SK-N-SH treated with all-trans-retinoic acid at 6 μM for 48 hours (cell line): Measurements from ENCODE around the gene TMED8.

Source experiments
- ATAC-seq: fragments of 200-7000 bp; cut with Tn5 transposase; 3 replicates; pipeline ENCODE4 v1.9.1; 2020; ENCODE audit warnings: mild to moderate bottlenecking, moderate library complexity
- ARNTL ChIP-seq: fragments of 450-650 bp; formaldehyde crosslinking; IDR thresholded peaks from 2 replicates; pipeline ENCODE4 v1.5.0; 2020; ENCODE audit warnings: low read depth, mild to moderate bottlenecking, moderate library complexity, borderline replicate concordance
- BACH2 ChIP-seq: fragments of 250-450 bp; sonication (Bioruptor Pico); IDR thresholded peaks from 2 replicates; pipeline ENCODE4 v1.9.0; 2021; ENCODE audit warnings: mild to moderate bottlenecking, borderline replicate concordance
- CREB5 ChIP-seq: fragments of 250-450 bp; sonication (Bioruptor Pico); IDR thresholded peaks from 2 replicates; pipeline ENCODE4 v1.5.1; 2020; ENCODE audit warnings: low read depth, mild to moderate bottlenecking, moderate library complexity
- CSRNP3 ChIP-seq: fragments of 250-450 bp; sonication (Bioruptor Pico); IDR thresholded peaks from 2 replicates; pipeline ENCODE4 v1.5.1; 2021; ENCODE audit warnings: mild to moderate bottlenecking, moderate library complexity
- ESRRG ChIP-seq: fragments of 250-450 bp; sonication (Bioruptor Pico); IDR thresholded peaks from 2 replicates; pipeline ENCODE4 v1.6.1; 2021; ENCODE audit warnings: mild to moderate bottlenecking
- GLIS3 ChIP-seq: fragments of 250-450 bp; sonication (Bioruptor Pico); IDR thresholded peaks from 2 replicates; pipeline ENCODE4 v1.5.0; 2020; ENCODE audit warnings: mild to moderate bottlenecking, moderate library complexity
- ISL1 ChIP-seq: fragments of 250-450 bp; sonication (Bioruptor Pico); IDR thresholded peaks from 2 replicates; pipeline ENCODE4 v2.1.2; 2022; ENCODE audit warnings: mild to moderate bottlenecking, moderate library complexity
- OSR1 ChIP-seq: fragments of 250-450 bp; sonication (Bioruptor Pico); IDR thresholded peaks from 2 replicates; pipeline ENCODE4 v1.8.0; 2022; ENCODE audit warnings: moderate library complexity, mild to moderate bottlenecking, inconsistent platforms
- PATZ1 ChIP-seq: fragments of 250-450 bp; sonication (Bioruptor Pico); IDR thresholded peaks from 2 replicates; pipeline ENCODE4 v1.8.0; 2020; ENCODE audit warnings: mild to moderate bottlenecking, moderate library complexity, borderline replicate concordance
- POU6F1 ChIP-seq: fragments of 250-450 bp; sonication (Bioruptor Pico); IDR thresholded peaks from 2 replicates; pipeline ENCODE4 v1.8.0; 2021; ENCODE audit warnings: low read depth, mild to moderate bottlenecking, moderate library complexity, borderline replicate concordance
- RARB ChIP-seq: fragments of 250-450 bp; sonication (Bioruptor Pico); IDR thresholded peaks from 2 replicates; pipeline ENCODE4 v1.8.0; 2021; ENCODE audit warnings: mild to moderate bottlenecking, moderate library complexity
- SNAI2 ChIP-seq: fragments of 250-450 bp; sonication (Bioruptor Pico); IDR thresholded peaks from 2 replicates; pipeline ENCODE4 v1.5.0; 2020; ENCODE audit warnings: mild to moderate bottlenecking, moderate library complexity
- TCF4 ChIP-seq: fragments of 250-450 bp; sonication (Bioruptor Pico); IDR thresholded peaks from 2 replicates; pipeline ENCODE4 v1.8.0; 2021; ENCODE audit warnings: mild to moderate bottlenecking, moderate library complexity, borderline replicate concordance
- TOX ChIP-seq: fragments of 250-450 bp; sonication (Bioruptor Pico); IDR thresholded peaks from 2 replicates; pipeline ENCODE4 v1.8.0; 2021; ENCODE audit warnings: mild to moderate bottlenecking, moderate library complexity, borderline replicate concordance
- ZC3H10 ChIP-seq: fragments of 250-450 bp; sonication (Bioruptor Pico); IDR thresholded peaks from 2 replicates; pipeline ENCODE4 v1.5.1; 2021; ENCODE audit warnings: mild to moderate bottlenecking, moderate library complexity
- ZFP3 ChIP-seq: fragments of 250-450 bp; sonication (Bioruptor Pico); IDR thresholded peaks from 2 replicates; pipeline ENCODE4 v1.5.0; 2020; ENCODE audit warnings: mild to moderate bottlenecking, moderate library complexity
- ZFP30 ChIP-seq: fragments of 450-650 bp; formaldehyde crosslinking; IDR thresholded peaks from 2 replicates; pipeline ENCODE4 v1.5.0; 2022; ENCODE audit warnings: mild to moderate bottlenecking, moderate library complexity
- ZNF565 ChIP-seq: fragments of 450-650 bp; formaldehyde crosslinking; conservative IDR thresholded peaks from 2 replicates; pipeline ENCODE4 v1.5.0; 2020; ENCODE audit warnings: low read depth, mild to moderate bottlenecking, moderate library complexity
- ZNF70 ChIP-seq: fragments of 450-650 bp; formaldehyde crosslinking; IDR thresholded peaks from 2 replicates; pipeline ENCODE4 v1.5.0; 2020; ENCODE audit warnings: mild to moderate bottlenecking, moderate library complexity
- ZNF8 ChIP-seq: fragments of 450-650 bp; formaldehyde crosslinking; IDR thresholded peaks from 2 replicates; pipeline ENCODE4 v1.5.0; 2020; ENCODE audit warnings: mild to moderate bottlenecking, moderate library complexity

Gene TMED8

GRCh38 chr14:77327111-77327510 is 49.8 kb downstream of the TMED8 start:
- no peak for TF ChIP-seq SNAI2 (CRISPR knock-in tag)
- no peak for TF ChIP-seq ZNF565 (CRISPR knock-in tag)
- no peak for TF ChIP-seq PATZ1
- TF ChIP-seq ZC3H10, result no peak
- no peak for TF ChIP-seq POU6F1 (CRISPR knock-in tag)
- TF ChIP-seq CSRNP3, result no peak
- TF ChIP-seq ZNF70 (CRISPR knock-in tag), result no peak
- no peak for TF ChIP-seq ZNF8
- TF ChIP-seq TOX (CRISPR knock-in tag), result no peak
- TF ChIP-seq ZFP3 (CRISPR knock-in tag), result no peak
- no peak for TF ChIP-seq TCF4 (CRISPR knock-in tag)
- TF ChIP-seq, all 23 proteins: peak for 0
- no peak for ATAC-seq

- ATAC-seq, result no peak
- no peak for TF ChIP-seq ISL1 (CRISPR knock-in tag)
- TF ChIP-seq PATZ1, result no peak
- TF ChIP-seq ESRRG, result no peak
- TF ChIP-seq ZNF565 (CRISPR knock-in tag), result no peak
- TF ChIP-seq ZNF70 (CRISPR knock-in tag), result no peak
- TF ChIP-seq ZFP30 (CRISPR knock-in tag), result no peak
- TF ChIP-seq SNAI2 (CRISPR knock-in tag), result no peak
- TF ChIP-seq OSR1 (CRISPR knock-in tag), result no peak
- no peak for TF ChIP-seq ARNTL (CRISPR knock-in tag)
- TF ChIP-seq CSRNP3, result no peak
- no peak for TF ChIP-seq TOX (CRISPR knock-in tag)
- no peak for TF ChIP-seq GLIS3 (CRISPR knock-in tag)
- TF ChIP-seq BACH2 (CRISPR knock-in tag), result no peak
- no peak for TF ChIP-seq ZNF8
- TF ChIP-seq POU6F1 (CRISPR knock-in tag), result no peak
- no peak for TF ChIP-seq RARB
- TF ChIP-seq ZFP3 (CRISPR knock-in tag), result no peak
- no peak for TF ChIP-seq CREB5 (CRISPR knock-in tag)
Measured at GRCh38 chr14:77325746-77326094, 51.2 kb downstream of the TMED8 start.
